ENCODE results near the gene PGM1.
A peak's percentile ranks its signal among the peaks of the same experiment; 100 is the strongest.

The PGM1 gene

DNA sequence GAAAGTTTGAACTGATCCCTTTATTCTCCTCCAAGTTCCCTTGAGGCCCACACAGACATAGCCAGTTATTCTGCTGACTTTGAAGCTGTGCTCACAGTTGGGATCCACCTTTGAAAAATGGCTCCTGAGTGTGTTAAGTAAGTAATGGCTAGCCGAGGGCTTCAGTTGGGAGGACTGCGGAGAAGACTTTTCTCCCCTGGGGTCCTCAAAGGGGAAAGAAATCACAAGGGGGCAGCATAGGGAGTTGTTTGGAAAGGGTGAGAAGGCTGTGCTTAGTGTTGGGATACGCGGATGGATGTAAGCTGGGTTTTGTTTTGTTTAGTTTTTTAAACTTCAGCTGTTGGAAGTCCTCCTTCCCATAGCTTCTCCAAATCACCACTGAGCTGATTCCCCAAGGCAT lies 8.3 kb downstream of the PGM1 start:
- DNase-seq, result no peak

GRCh38 chr1:63601912-63602311 lies 8.7 kb downstream of the PGM1 start:
- DNase-seq, result no peak

DNA sequence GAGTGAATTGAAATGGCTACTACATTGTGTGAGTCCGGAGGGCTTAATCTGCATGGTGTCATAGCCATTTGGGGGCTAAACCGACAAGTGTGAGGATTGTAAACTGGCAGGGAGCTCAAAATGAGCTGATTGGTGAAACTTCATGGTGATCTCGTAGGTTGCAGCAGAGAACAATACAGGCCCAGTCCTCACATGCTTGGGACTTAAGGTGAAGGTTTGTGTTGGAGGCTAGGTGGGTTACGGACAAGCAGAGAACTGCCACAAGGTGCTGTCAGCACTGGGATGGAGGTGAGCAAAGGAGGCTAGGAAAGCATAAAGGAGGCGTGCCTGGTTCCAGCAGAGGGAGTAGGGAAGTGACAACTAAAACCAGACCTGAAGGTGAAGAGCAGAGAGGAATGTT lies 9.4 kb downstream of the PGM1 start:
- no peak for DNase-seq

DNA sequence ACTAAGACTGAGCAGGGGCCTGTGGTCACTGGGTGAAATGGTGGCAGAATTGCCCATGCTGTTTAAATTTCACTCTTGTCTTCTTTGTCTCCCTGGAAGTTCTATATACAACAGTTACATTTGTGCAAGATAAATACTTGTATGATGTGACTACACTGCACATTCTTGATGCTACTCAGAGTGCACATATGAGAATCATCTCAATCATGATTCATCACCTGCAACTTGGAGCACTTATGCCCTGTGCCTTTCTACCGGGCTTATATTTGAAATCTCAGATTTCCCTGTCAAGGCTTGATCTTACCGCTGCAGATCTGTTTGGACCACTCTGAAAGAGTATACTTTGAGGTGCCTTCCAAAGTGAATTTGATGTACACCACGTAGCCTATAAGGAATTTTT lies 10.6 kb downstream of the PGM1 start:
- no peak for DNase-seq

- no peak for DNase-seq
Observed at GRCh38 chr1:63607322-63607721, 14.1 kb downstream of the PGM1 start.

DNA sequence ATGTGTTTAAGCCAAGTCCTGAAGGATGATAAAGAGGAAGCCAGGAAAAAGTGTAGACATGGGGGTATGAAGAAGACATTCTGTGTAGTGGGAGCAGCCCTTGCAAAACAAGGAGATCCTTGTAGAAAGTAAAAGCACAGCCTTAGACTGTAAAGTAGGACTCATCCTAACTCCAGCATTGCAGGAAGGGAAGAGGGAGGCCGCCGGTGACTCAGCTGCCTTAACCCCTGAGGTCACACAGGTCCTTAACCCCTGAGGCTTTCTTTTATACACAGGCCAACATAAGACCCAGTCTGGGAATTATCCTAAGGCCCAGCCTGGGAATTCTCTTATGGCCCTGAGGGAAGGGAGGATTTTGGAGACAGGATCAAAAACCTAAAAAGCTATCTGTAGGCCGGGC lies 18.0 kb downstream of the PGM1 start:
- DNase-seq, result no peak

DNA sequence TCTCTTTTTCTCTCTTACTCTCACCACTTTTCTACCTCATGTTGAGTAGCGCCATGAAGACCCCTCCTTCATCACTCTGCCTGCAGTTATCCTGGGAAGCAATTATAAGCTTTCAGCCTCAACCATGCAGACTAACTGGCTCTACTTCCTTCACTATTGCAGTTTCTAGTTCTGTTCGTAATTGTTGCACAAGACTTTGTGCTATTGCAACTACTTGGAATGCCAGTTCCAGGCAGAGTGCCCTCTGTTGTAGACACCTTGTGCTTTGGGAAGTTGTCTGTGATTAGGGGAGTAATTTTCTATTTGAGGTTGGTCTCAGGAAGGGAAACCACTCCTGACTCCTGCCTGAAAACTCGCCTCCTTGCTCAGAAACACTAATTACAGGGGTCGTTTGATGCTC lies 19.4 kb downstream of the PGM1 start:
- DNase-seq, result no peak

DNA sequence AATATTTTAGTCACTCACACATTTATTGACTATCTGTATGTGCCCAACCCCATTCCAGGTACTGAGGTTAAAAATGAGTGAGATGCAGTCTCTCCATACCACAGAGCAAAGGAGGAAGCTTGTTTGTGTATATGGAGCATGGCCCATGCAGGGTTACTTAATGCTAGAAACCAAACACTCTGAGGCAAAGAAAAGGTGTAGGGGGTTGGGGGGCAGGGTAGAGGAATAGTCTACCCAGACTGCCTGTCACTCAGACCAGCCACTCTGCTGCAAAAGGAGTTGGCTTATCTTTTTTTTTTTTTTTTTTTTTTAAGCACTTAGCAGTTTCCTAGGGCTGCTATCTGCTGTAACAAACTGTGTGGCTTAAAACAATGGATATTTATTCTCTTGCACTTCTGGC lies 19.8 kb downstream of the PGM1 start:
- no peak for DNase-seq

DNA sequence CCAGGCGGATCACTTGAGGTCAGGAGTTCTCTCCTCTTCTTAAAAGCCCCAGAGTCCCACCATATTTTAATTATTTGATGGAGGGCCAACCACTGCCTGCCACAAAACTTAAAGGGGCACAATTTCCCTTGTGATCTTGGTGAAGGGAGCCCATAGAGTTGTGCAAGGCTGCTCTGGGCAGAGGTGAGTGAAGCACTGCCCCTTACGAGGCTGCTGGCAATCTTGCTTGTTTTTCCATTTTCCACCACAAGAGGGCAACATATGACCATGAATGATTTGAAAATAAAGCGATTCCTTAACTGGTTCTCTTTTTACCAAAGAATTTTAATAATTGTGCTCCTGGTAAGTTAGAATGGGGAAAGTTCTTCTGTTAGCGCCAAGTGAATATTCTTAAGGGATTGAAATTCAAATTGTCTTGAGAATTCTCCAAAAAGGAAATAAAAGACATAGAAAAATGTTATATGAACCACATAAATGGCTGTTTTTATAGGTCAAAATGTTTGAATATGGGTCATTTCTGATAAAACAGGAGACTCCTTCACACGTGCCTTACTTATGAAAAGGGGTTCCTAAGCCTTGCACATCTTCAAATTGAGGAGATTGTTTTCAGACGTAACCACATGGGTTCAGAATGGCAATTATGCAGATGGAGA lies 22.7 kb downstream of the PGM1 start:
- DNase-seq, result peak; percentile 67

GRCh38 chr1:63617450-63617849 lies 24.2 kb downstream of the PGM1 start:
- DNase-seq, result no peak

DNA sequence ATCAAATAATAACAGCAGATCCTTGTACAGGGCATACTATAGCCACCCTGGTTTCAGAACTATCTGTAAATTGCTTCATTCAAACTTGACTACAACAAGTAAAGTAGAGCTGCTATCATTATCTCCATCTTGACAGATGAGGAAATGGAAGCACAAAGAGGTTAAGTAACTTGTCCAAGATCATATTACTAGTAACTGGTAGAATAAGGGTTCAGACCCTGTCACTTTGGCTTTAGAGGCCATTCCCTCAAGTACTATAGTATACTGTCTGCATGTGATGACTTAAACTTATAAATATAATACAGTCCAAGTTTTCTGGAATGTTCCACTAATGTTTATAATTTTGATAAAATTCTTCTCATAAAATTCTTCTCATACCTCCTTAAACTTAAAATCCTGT lies 24.8 kb downstream of the PGM1 start:
- no peak for DNase-seq

- DNase-seq, result no peak
Observed at GRCh38 chr1:63619558-63619957, 26.3 kb downstream of the PGM1 start.

DNA sequence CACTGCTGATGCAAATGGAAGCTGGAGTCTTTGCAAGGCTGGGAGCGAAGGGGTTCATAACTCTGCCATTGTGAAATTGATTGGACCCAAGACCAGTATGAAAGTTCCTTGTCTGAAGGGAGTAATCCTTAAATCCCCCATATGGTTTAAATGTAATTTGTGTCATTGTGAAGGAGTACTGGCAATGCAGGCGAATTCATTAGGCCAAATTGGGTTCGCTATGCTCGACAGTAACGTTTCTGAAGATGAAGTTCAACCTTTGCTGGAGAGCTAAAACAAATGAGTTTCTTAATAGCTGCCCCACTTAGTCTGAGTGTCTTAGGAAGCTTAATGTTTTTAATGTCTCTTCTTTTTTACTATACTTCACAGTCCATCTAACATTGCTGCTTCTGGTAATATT lies 27.5 kb downstream of the PGM1 start:
- no peak for DNase-seq

DNA sequence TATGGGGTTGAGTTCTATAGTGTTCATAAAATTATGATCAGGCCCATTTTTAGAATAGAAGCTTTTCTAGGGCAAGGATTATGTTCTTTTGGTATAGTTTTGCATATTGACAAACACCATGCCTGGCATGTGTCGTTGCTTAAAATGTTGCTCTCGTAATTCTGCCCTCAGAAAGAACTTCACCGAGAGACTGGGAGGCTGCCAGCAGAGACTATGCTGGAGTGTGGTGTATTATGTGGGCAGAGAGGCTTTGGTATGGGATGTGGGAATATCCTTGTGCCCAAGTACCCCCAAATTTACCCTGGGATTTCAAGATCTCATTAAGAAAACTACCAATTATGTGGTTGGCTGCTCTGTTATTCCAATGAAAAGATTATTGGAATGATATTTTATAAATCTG lies 27.9 kb downstream of the PGM1 start:
- no peak for DNase-seq

GRCh38 chr1:63621698-63622097 lies 28.5 kb downstream of the PGM1 start:
- DNase-seq, result no peak

GRCh38 chr1:63622849-63623566 lies 29.8 kb downstream of the PGM1 start:
- no peak for DNase-seq

DNA sequence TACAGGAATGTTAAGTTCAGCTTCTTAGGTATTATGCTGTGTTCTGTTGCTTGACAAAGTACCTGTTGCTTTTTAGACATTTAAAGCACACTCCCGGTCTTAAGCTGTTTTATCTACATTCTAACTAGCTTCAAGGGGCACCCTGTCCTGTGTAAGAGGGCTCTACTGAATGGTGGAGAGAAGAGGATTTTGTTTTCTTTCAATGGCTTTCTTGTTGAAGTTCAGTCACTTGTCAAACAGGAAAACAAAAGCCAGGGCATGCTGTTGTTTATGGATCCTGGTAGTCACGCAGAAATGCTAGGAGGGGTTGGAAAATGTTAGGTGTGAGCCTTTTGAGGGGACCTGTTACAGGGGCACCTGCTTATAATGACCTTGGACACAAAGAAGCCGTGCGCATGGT lies 30.7 kb downstream of the PGM1 start:
- DNase-seq, result no peak

DNA sequence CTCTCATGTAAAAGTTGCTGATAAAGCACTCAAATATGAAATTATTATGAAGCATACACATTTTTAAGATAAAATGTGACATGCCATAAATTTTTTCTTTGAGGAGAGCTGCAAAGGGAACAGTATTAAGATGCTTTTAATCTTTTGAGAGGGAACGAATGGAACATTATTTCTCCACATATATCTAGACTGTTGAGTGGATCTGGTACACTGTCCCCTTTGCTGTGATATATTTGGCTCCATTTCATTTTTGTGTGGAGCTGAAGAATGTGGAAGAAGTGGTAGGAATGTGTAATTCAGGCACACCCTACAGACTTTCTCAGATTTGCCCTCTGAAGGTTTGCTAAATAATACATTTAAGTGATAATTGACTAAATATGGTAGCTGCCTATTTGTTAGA lies 31.7 kb downstream of the PGM1 start:
- no peak for DNase-seq

DNA sequence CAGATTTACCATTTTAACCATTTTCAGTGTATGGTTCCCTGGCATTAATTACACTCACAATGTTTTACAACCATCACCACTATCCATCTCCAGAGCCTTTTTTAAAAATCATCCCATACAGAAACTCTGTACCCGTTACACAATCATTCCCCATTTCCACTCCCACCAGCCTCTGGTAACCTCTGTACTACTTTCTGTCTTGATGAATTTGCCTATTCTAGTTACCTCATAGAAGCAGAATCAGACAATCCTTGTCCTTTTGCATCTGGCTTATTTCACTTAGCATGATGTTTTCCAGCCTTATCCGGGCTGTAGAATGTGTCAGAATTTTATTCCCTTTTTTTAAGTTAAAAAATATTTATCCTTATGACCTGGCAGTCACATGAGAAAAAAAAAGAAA lies 33.0 kb downstream of the PGM1 start:
- no peak for DNase-seq

DNA sequence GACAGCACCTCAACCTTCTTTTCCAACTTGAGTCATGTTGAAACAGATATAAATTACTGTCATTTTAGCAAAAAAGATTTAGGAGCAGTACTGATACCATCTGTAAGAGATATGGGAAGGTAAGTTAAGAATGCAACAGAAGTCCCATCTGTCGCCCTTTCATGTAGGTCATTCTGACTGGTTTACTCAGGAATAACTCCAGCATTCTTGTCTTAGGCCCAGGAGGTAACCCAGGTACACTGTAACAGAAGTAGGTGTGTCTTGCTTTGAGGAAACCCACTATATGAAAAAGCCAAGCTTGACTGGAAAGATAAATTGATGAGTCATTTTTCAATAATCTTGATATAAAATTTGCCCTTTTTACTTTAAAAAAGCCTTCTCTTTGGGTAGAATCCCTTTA lies 35.4 kb downstream of the PGM1 start:
- DNase-seq, result no peak

DNA sequence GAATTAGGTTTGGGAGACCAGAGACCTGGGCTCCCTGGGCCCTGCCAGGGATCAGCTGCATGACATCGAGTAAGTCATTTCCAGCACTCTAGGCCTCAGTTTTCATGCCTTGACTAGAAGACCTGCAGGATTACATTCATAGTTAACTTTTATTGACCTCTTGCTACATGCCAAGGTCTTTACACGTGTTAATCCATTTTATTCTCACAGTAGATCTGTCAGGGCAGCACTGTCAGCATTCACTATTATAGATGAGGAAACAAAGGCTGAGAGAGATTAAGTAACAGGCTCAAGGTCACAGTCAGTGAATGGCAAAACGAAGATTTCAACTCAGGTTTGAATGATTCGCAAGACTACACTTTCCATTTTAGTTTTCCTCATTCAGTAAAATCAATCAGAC lies 37.0 kb downstream of the PGM1 start:
- no peak for DNase-seq

DNA sequence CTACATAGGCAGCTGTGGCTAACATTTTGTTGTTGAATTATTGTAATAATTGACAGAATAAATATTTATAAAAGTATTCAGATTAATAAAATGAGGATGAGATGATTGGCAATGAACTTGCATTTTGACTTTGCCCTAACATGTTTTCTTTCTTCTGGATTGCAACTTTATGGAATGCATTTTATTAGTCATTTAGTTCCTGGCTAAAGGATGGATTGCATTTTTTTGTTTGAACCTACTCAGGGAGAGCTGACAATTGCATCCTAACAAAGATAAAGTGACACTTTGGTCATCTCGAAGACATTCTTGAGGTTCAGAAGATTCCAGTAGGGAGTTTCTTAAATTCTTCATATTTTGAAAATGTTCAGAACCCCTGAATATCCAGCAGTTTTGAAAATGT lies 37.5 kb downstream of the PGM1 start:
- DNase-seq, result no peak

DNA sequence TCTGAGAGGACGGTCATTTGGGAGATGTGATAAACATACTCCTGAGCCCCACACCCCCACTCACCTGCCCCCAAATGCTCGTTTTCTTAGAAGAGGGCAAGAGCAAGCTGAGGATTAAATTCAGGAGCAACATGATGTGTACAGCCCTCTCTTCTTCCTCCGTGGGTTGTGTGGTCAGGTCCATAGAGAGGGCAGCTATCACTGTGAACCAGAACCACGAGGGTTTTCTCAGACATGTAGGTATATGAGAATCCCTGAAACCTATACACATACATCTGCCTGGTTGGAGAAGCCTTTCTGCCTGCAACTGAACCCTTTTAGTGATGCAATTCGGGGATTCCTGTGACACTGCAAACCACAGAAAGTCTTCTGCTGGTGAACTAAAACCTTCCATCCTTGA lies 38.9 kb downstream of the PGM1 start:
- no peak for DNase-seq

DNA sequence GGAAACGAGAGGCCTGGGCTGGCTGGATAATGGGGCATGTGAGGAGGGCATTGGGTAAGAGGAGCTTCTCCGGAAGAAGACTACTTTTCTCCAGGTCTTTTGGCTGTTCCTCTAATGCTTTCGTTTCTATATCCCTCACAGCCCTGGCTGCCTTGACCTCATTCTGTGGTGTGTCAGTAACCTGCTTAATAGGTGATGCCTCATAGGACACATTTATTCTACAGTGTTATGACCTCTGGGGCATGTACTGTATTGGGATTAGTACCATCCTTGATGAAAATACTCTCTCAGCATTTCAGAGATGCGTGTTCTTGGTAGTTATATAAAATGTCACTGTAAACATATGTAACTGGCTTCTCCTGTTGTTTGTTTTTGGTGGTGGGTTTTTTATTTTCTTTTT lies 40.1 kb downstream of the PGM1 start:
- DNase-seq, result no peak

DNA sequence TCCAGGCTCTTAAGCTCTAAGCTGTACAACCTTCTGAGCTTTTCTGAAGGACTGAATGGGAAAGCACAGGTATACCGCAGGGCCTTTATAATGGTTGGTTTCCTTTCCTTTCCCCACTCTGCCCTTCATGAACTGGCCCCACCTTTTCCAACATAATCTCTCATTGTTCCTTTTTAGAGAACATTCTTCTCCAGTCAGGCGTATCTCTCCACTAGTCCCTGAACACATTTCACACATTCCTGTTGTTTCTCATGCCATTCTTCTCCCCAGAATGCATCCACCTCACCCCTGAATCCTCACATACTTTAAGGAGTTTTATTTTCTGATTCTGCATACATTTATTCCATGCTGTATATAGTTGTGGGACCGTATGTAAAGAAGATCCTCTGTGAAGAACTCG lies 41.3 kb downstream of the PGM1 start:
- DNase-seq, result no peak

All from right forelimb (tissue), 1 donor.